LNCaP clone FGC (cell line): ENCODE results near the gene REG3A.
A peak's percentile ranks its signal among the peaks of the same experiment; 100 is the strongest.

Experiments
- DNase-seq: peaks from one replicate; pipeline ENCODE4 v3.0.0-alpha.2; 2011; ENCODE audit warnings: low read depth
- H3K4me3 ChIP-seq: 2 replicates; pipeline ENCODE4 v1.5.1; 2011; ENCODE audit warnings: mild to moderate bottlenecking, low read depth, low read length, control low read depth
- CTCF ChIP-seq: IDR thresholded peaks from 2 replicates; pipeline ENCODE4 v1.5.1; 2012; ENCODE audit warnings: mild to moderate bottlenecking; ENCODE audit not compliant: control insufficient read depth, insufficient read depth; ENCODE audit errors: extremely low read depth

Gene REG3A

GRCh38 chr2:79125721-79125985, 33.9 kb downstream of the REG3A start:
- no peak for TF ChIP-seq CTCF
- DNase-seq = no peak
- H3K4me3 ChIP-seq = no peak overlapping the region

- TF ChIP-seq CTCF = no peak
- no peak overlapping the region for H3K4me3 ChIP-seq
- DNase-seq = no peak
These were observed 34.4 kb downstream of the REG3A start for GRCh38 chr2:79124907-79125720.

- no peak overlapping the region for H3K4me3 ChIP-seq
- no peak for TF ChIP-seq CTCF
- no peak for DNase-seq
These were observed 36.9 kb downstream of the REG3A start for GRCh38 chr2:79122676-79123075.

- DNase-seq = no peak
- no peak within 1 kb of the TSS for H3K4me3 ChIP-seq
- no peak for TF ChIP-seq CTCF
These were observed 39.3 kb downstream of the REG3A start, which contains the start of gene REG1A for GRCh38 chr2:79120194-79120713. TSS of gene REG1A (plus strand) at chr2:79120488. CDS start at chr2:79120862, 374 bp downstream.

- H3K4me3 ChIP-seq = no peak overlapping the region
- peak; percentile 83 for DNase-seq
- no peak for TF ChIP-seq CTCF
These were observed 42.3 kb downstream of the REG3A start for GRCh38 chr2:79116997-79117928.

GRCh38 chr2:79114797-79115494, 44.6 kb downstream of the REG3A start:
- no peak overlapping the region for H3K4me3 ChIP-seq
- TF ChIP-seq CTCF = no peak
- no peak for DNase-seq
